Natural killer cell (primary cell): ENCODE data around the gene MCOLN1. TPM values are rescaled to one million over a fixed set of nuclear protein-coding genes. Genes with fewer than 3 reads are reported as not detected.

Source experiments
- ATAC-seq, 3 donors: fragments of 150-1000 bp in 2 of 3; fragments of 200-7000 bp in 1 of 3; cut with Tn5 transposase; 1 replicate in 1 of 3; 2 replicates in 2 of 3; pipeline ENCODE4 v1.10.0; 2021; ENCODE audit warnings: mild to moderate bottlenecking in 2 of 3, moderate library complexity in 2 of 3
- DNase-seq, 2 donors: peaks; one replicate each; pipeline versions ENCODE4 v3.0.0 to v3.0.0-alpha.2; 2013 to 2021; ENCODE audit warnings: mixed read lengths in 1 of 2
- H3K27ac ChIP-seq: one replicate; pipeline ENCODE4 v1.5.1; 2013; ENCODE audit warnings: mild to moderate bottlenecking, low read length
- H3K27me3 ChIP-seq: one replicate; pipeline ENCODE4 v1.6.1; 2013; ENCODE audit warnings: low read length; ENCODE audit not compliant: control insufficient read depth, insufficient read depth
- H3K36me3 ChIP-seq: one replicate; pipeline ENCODE4 v1.6.1; 2013; ENCODE audit warnings: low read length; ENCODE audit not compliant: control insufficient read depth, insufficient read depth
- H3K4me1 ChIP-seq: one replicate; pipeline ENCODE4 v1.6.1; 2013; ENCODE audit warnings: low read length; ENCODE audit not compliant: control insufficient read depth, insufficient read depth
- H3K4me3 ChIP-seq: one replicate; pipeline ENCODE4 v1.5.1; 2013; ENCODE audit warnings: low read length
- H3K9me3 ChIP-seq: one replicate; pipeline ENCODE4 v1.6.1; 2013; ENCODE audit warnings: low read length; ENCODE audit not compliant: control insufficient read depth, insufficient read depth
- H3K27ac Mint-ChIP-seq, 2 donors: one replicate each; pipeline ENCODE4 v1.8.0; 2022; ENCODE audit warnings: mild to moderate bottlenecking in 2 of 2, mixed read lengths in 2 of 2, moderate library complexity in 1 of 2
- H3K27me3 Mint-ChIP-seq, 2 donors: one replicate each; pipeline ENCODE4 v1.8.0; 2022; ENCODE audit warnings: low read depth in 2 of 2, mixed read lengths in 2 of 2
- H3K36me3 Mint-ChIP-seq: one replicate; pipeline ENCODE4 v1.8.0; 2022; ENCODE audit warnings: mixed read lengths
- H3K4me1 Mint-ChIP-seq, 2 donors: one replicate each; pipeline ENCODE4 v1.8.0; 2022; ENCODE audit warnings: mixed read lengths in 2 of 2
- H3K4me3 Mint-ChIP-seq: one replicate; pipeline ENCODE4 v1.8.0; 2022; ENCODE audit warnings: mild to moderate bottlenecking, moderate library complexity, mixed read lengths
- H3K9me3 Mint-ChIP-seq, 2 donors: one replicate each; pipeline ENCODE4 v1.8.0; 2022; ENCODE audit warnings: mixed read lengths in 2 of 2
- WGBS: methylation state at CpG from one replicate; pipeline ENCODE4 v1.1.7; 2013; ENCODE audit warnings: missing lambda C conversion rate; ENCODE audit not compliant: insufficient coverage; 5-methylcytosine and 5-hydroxymethylcytosine counted together
- intact Hi-C: fragments of 100-400 bp; cut with micrococcal nuclease; formaldehyde crosslinking; loops from one replicate; pipeline ENCODE4 v1.14.2; 2022
- total RNA-seq, 4 donors: library from RNA; stranded (reverse); fragments of 120-200 nt in 1 of 4; gene quantifications; one replicate each; pipeline versions ENCODE4 v1.2.3 to v1.2.4, GENCODE V29; 2013 to 2022
- TF ChIP-seq, protein P1 (sequence below): fragments of 200-600 bp; IDR thresholded peaks from one replicate; pipeline ENCODE4 v1.8.0; 2022; ENCODE audit warnings: antibody characterized with exemption

The MCOLN1 gene
- total RNA-seq, 3 donors from 2014 or later (not counting 1 experiment from before 2014, with no cell fraction given): 22.9 to 37.6 (median 27.8) TPM

DNA sequence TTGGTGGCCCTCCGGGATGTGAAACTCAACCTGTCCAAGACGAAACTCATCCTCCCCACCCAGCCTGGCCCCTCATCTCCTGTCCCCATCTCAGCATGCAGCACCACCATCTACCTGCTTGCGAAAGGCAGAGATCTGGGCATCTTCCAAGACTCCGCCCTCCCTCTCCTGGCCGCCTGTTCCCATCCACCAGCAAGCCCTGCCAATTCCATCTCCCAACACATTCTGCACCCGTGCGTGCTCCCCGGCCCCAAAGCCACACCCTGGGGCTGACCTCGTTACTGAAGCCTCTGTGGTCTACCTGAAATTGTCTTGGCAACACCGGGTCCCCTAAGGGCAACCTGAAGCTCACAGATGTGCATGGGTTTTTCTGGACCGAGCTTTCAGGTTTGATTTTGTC is 60.0 kb downstream of the MCOLN1 start:
- Histone ChIP-seq H3K4me1 (no peaks in the 10 kb centered on the region), H3K9me3 (no peaks in the 10 kb centered on the region), H3K36me3 (no peaks in the 10 kb centered on the region), H3K27ac (no peak overlapping the region), H3K4me3 (no peak overlapping the region), H3K27me3 (no peaks in the 10 kb centered on the region)
- TF ChIP-seq, protein P1, sequence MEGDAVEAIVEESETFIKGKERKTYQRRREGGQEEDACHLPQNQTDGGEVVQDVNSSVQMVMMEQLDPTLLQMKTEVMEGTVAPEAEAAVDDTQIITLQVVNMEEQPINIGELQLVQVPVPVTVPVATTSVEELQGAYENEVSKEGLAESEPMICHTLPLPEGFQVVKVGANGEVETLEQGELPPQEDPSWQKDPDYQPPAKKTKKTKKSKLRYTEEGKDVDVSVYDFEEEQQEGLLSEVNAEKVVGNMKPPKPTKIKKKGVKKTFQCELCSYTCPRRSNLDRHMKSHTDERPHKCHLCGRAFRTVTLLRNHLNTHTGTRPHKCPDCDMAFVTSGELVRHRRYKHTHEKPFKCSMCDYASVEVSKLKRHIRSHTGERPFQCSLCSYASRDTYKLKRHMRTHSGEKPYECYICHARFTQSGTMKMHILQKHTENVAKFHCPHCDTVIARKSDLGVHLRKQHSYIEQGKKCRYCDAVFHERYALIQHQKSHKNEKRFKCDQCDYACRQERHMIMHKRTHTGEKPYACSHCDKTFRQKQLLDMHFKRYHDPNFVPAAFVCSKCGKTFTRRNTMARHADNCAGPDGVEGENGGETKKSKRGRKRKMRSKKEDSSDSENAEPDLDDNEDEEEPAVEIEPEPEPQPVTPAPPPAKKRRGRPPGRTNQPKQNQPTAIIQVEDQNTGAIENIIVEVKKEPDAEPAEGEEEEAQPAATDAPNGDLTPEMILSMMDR: no peak
- no peak overlapping the region for H3K27ac Mint-ChIP-seq
- H3K9me3 Mint-ChIP-seq: no peaks in the 10 kb centered on the region
- WGBS: 66% methylated on average over 11 of the region's 11 CpGs
- no peaks in the 10 kb centered on the region for H3K36me3 Mint-ChIP-seq
- no peak for ATAC-seq
- H3K27me3 Mint-ChIP-seq: peaks cover 1 to 6% of the 10 kb centered on the region in 2 donors
- H3K4me1 Mint-ChIP-seq: no peaks in the 10 kb centered on the region
- intact Hi-C loops: no loop called here
- no peak overlapping the region for H3K4me3 Mint-ChIP-seq
- DNase-seq: no peak

Other genes with a start within 250 kb of the MCOLN1 start
- 1 to 10 TPM in 2 of 3 donors, under 1 TPM in 1; 0.50 to 4.9 (median 2.0) TPM for gene INSR, start 228.2 kb upstream of the MCOLN1 start, total RNA-seq
- 10 to 100 TPM; 53.6 to 61.5 (median 54.1) TPM for gene ARHGEF18, start 173.7 kb upstream of the MCOLN1 start, total RNA-seq
- 1 to 10 TPM in 1 of 3 donors, under 1 TPM in 1, not detected in 1; 0.33 to 1.5 TPM for gene PEX11G, start 33.6 kb upstream of the MCOLN1 start, total RNA-seq
- 10 to 100 TPM in 2 of 3 donors, 1 to 10 TPM in 1; 9.8 to 11.6 (median 10.9) TPM for gene ZNF358, start 6.5 kb upstream of the MCOLN1 start, total RNA-seq
- 100 to 1,000 TPM; 118 to 190 (median 125) TPM for gene PNPLA6, start 13.1 kb downstream of the MCOLN1 start, total RNA-seq
- under 1 TPM in 2 of 3 donors, not detected in 1; 0.24 to 0.34 TPM for gene CAMSAP3, start 73.2 kb downstream of the MCOLN1 start, total RNA-seq
- gene XAB2, start 106.9 kb downstream of the MCOLN1 start, total RNA-seq: 10 to 100 TPM; 60.2 to 70.8 (median 67.7) TPM
- gene PET100, start 107.2 kb downstream of the MCOLN1 start, total RNA-seq: 100 to 1,000 TPM in 2 of 3 donors, 10 to 100 TPM in 1; 92.0 to 139 (median 106) TPM
- 1 to 10 TPM; 5.4 to 8.4 (median 7.7) TPM for gene PCP2, start 111.1 kb downstream of the MCOLN1 start, total RNA-seq
- gene STXBP2, start 114.5 kb downstream of the MCOLN1 start, total RNA-seq: 100 to 1,000 TPM; 366 to 409 (median 384) TPM
- gene RETN, start 146.4 kb downstream of the MCOLN1 start, total RNA-seq: 1 to 10 TPM in 1 of 3 donors, not detected in 2; 3.8 TPM
- gene MCEMP1, start 154.5 kb downstream of the MCOLN1 start, total RNA-seq: 1 to 10 TPM in 2 of 3 donors, under 1 TPM in 1; 0.59 to 4.8 (median 1.8) TPM
- 10 to 100 TPM; 53.8 to 58.8 (median 54.2) TPM for gene TRAPPC5, start 158.2 kb downstream of the MCOLN1 start, total RNA-seq
- 1 to 10 TPM in 2 of 3 donors, under 1 TPM in 1; 0.52 to 1.2 (median 1.0) TPM for gene FCER2, start 179.5 kb downstream of the MCOLN1 start, total RNA-seq
- not detected for gene CLEC4G, start 209.5 kb downstream of the MCOLN1 start, total RNA-seq
- under 1 TPM in 1 of 3 donors, not detected in 2; 0.10 TPM for gene CD209, start 224.9 kb downstream of the MCOLN1 start, total RNA-seq
- gene CLEC4M, start 240.6 kb downstream of the MCOLN1 start, total RNA-seq: not detected